GM12801 (cell line): Measurements from ENCODE around the gene DUSP28.

Experiments used
- TF ChIP-seq, protein P1 (sequence below): IDR thresholded peaks from one replicate; pipeline ENCODE4 v1.5.1; 2011; ENCODE audit warnings: control low read depth; ENCODE audit not compliant: insufficient read length; ENCODE audit errors: extremely low read depth

DUSP28 gene

DNA sequence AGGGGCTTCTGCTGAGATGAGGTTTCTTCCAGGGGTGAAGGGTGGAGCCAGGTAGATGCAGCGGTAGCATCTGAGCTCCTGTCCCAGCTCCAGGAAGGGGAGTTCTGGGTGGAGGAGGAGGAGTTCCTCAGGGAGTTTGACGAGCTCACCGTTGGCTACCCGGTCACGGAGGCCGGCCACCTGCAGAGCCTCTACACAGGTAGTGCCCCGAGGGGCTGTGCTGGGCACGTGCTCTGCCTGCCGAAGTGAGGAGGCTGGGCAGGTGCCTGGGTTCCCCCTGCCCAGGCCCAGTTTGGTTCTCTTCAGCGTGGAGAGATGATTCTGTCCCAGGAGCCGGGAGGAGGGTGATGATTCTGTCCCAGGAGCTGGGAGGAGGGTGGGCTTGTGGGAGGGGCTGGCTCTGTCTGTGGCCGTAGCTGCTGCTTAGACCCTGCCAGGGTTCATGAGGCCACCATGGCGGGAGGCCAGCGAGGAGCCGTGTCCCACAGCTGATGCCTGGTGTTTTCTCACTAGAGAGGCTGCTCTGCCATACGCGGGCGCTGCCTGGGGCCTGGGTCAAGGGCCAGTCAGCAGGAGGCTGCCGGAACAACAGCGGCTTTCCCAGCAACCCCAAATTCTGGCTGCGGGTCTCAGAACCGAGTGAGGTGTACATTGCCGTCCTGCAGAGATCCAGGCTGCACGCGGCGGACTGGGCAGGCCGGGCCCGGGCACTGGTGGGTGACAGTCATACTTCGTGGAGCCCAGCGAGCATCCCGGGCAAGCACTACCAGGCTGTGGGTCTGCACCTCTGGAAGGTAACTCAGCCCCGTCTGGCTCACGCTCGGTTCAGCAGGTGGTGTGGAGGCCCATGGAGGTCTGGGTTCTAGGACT is 34.6 kb downstream of the DUSP28 start:
- TF ChIP-seq, protein P1, sequence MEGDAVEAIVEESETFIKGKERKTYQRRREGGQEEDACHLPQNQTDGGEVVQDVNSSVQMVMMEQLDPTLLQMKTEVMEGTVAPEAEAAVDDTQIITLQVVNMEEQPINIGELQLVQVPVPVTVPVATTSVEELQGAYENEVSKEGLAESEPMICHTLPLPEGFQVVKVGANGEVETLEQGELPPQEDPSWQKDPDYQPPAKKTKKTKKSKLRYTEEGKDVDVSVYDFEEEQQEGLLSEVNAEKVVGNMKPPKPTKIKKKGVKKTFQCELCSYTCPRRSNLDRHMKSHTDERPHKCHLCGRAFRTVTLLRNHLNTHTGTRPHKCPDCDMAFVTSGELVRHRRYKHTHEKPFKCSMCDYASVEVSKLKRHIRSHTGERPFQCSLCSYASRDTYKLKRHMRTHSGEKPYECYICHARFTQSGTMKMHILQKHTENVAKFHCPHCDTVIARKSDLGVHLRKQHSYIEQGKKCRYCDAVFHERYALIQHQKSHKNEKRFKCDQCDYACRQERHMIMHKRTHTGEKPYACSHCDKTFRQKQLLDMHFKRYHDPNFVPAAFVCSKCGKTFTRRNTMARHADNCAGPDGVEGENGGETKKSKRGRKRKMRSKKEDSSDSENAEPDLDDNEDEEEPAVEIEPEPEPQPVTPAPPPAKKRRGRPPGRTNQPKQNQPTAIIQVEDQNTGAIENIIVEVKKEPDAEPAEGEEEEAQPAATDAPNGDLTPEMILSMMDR, result no peak

DNA sequence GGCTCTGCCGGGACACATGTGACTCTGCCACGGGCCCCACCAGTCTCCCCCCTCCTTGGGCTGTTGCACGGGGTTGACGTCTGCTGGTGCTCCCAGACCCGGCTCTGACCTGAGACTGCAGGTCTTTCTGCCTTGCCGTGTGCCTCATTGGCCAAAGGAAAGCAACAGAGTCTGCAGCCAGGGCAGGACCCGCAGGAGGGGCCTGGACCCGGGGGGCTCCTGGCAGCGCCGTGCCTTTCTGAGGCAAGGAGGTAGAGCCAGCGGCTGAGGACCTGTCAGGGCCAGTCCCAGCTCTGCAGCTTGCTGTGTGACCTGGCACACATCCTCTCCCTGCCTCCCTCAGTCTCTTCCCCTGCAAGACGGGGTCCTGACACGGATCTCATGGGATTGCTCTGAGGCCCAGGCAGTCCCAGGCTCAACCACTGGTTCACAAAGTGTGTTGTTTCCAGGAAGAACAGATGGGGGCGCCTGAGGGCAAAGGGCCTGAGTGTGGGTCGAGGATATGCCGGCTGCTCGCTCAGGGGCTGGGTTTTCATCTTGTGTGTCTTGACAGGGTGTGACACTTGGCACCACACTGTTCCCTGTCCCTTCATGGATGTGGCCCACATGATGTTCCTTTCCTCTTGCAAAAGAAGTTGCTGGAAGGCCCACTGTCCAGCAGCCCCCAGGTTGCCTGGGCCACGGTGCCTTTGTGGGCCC is 35.4 kb downstream of the DUSP28 start:
- TF ChIP-seq, protein P1, result no peak

DNA sequence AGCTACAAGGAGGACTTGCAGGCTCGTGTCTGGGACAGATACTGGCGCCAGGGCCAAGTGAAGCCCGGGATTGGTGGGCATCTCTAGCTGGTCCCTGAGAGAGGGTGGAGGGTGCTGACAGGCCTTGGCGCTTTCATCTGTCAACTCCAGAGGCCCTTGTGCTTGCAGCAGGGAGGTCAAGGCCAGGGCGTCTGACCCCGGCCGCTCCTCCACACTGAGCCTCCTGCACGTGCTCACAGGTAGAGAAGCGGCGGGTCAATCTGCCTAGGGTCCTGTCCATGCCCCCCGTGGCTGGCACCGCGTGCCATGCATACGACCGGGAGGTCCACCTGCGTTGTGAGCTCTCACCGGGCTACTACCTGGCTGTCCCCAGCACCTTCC is 35.9 kb downstream of the DUSP28 start:
- TF ChIP-seq, protein P1, result no peak

DNA sequence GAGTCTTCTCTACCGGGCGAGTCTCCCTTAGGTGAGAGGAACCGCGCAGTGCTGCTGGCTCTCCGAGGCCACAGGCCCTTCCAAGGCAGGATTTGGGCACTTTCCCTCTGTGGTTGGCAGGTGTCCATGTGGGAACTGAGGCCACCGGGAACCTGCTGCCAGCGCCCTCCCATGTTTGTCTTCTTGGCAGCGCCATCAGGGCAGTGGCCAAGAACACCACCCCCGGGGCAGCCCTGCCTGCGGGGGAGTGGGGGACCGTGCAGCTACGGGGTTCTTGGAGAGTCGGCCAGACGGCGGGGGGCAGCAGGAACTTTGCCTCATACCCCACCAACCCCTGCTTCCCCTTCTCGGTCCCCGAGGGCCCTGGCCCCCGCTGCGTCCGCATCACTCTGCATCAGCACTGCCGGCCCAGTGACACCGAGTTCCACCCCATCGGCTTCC is 36.4 kb downstream of the DUSP28 start:
- TF ChIP-seq, protein P1, result no peak

DNA sequence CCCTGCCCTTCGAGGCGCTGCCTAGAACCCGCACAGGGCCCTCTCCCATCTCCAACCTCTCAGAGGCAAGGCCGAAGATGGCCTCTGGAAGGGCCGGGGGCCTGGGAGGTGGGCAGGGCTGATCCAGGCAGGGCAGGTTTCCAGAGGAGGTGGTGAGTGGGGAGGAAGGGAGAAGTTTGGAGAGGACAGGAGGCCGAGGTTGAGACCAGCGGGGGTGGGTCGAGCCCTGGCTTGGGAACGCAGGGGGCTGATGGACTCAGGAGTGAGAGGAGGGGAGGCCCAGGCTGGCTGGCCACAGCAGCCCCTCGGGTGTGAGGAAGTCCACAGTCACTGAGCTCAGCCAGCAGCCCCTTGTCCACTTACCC is 36.9 kb downstream of the DUSP28 start:
- TF ChIP-seq, protein P1, result no peak

DNA sequence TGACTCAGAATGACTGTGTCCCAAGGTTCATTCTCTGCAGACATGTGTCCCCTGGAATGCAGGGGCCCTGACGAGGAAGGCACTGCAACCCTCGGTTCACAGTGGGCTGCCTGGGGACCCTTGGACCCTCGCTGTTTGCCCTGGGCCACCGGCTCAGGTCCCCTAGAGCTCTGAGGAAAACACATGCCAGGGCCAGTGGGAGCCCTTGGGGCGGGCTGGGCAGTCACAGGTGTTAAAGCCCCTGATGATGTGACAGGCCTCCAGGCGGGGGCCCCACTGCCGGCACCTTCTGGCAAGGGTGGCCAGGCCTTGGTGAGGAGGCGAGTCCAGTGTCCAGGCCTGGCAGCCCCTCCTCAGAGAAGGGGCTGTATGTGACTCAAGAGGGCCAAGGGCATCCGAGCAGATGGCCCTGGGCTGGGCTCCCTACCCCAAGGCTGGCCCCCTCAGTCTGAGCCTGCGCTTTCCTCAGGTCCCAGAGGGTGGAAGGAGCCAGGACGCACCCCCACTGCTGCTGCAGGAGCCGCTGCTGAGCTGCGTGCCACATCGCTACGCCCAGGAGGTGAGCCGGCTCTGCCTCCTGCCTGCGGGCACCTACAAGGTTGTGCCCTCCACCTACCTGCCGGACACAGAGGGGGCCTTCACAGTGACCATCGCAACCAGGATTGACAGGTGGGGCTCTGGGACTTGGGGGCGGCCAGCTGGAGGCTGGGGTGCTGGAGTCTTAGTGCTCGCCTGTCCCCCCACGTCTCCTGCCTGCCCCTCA is 37.4 kb downstream of the DUSP28 start:
- TF ChIP-seq, protein P1, result no peak

DNA sequence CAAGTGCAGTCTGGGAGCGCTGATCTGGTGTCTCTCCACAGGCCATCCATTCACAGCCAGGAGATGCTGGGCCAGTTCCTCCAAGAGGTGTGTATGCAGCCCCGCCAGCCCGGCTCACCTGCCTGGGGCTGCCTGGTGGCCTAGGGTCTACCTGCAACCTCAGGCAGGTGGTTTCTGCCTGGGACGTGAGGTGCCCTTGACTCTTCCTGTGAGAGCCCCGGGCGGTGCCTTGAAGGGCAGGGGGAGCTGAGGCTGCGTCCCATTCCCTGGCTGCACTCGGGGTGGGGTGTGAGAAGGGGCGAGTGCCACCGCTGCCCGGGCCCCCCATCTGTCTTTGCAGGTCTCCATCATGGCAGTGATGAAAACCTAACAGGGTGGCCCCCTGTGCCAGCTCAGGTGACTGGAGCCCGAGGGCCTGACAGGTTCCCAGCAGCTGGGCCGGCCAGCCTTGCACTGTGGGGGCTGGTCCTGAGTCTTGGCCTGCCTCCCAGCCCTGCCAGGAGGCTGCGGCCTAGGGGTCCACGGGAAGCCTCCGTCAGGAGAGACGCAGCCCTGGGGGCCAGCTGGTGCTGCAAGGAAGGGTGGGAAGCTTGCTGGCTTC is 38.3 kb downstream of the DUSP28 start:
- TF ChIP-seq, protein P1, result no peak
